SK-N-SH treated with all-trans-retinoic acid at 6 μM for 48 hours (cell line): Measurements from ENCODE around the gene CD3E.

Experiments
- ATAC-seq: fragments of 200-7000 bp; cut with Tn5 transposase; 3 replicates; pipeline ENCODE4 v1.9.1; 2020; ENCODE audit warnings: mild to moderate bottlenecking, moderate library complexity
- ARNTL ChIP-seq: fragments of 450-650 bp; formaldehyde crosslinking; IDR thresholded peaks from 2 replicates; pipeline ENCODE4 v1.5.0; 2020; ENCODE audit warnings: low read depth, mild to moderate bottlenecking, moderate library complexity, borderline replicate concordance
- BACH2 ChIP-seq: fragments of 250-450 bp; sonication (Bioruptor Pico); IDR thresholded peaks from 2 replicates; pipeline ENCODE4 v1.9.0; 2021; ENCODE audit warnings: mild to moderate bottlenecking, borderline replicate concordance
- CREB5 ChIP-seq: fragments of 250-450 bp; sonication (Bioruptor Pico); IDR thresholded peaks from 2 replicates; pipeline ENCODE4 v1.5.1; 2020; ENCODE audit warnings: low read depth, mild to moderate bottlenecking, moderate library complexity
- CSDC2 ChIP-seq: fragments of 250-450 bp; sonication (Bioruptor Pico); IDR thresholded peaks from 2 replicates; pipeline ENCODE4 v1.5.0; 2020; ENCODE audit warnings: mild to moderate bottlenecking, moderate library complexity
- GLIS3 ChIP-seq: fragments of 250-450 bp; sonication (Bioruptor Pico); IDR thresholded peaks from 2 replicates; pipeline ENCODE4 v1.5.0; 2020; ENCODE audit warnings: mild to moderate bottlenecking, moderate library complexity
- ISL1 ChIP-seq: fragments of 250-450 bp; sonication (Bioruptor Pico); IDR thresholded peaks from 2 replicates; pipeline ENCODE4 v2.1.2; 2022; ENCODE audit warnings: mild to moderate bottlenecking, moderate library complexity
- OSR1 ChIP-seq: fragments of 250-450 bp; sonication (Bioruptor Pico); IDR thresholded peaks from 2 replicates; pipeline ENCODE4 v1.8.0; 2022; ENCODE audit warnings: moderate library complexity, mild to moderate bottlenecking, inconsistent platforms
- PPARA ChIP-seq: fragments of 250-450 bp; sonication (Bioruptor Pico); IDR thresholded peaks from 2 replicates; pipeline ENCODE4 v1.5.0; 2020; ENCODE audit warnings: mild to moderate bottlenecking, borderline replicate concordance
- SNAI2 ChIP-seq: fragments of 250-450 bp; sonication (Bioruptor Pico); IDR thresholded peaks from 2 replicates; pipeline ENCODE4 v1.5.0; 2020; ENCODE audit warnings: mild to moderate bottlenecking, moderate library complexity
- TCF4 ChIP-seq: fragments of 250-450 bp; sonication (Bioruptor Pico); IDR thresholded peaks from 2 replicates; pipeline ENCODE4 v1.8.0; 2021; ENCODE audit warnings: mild to moderate bottlenecking, moderate library complexity, borderline replicate concordance
- TOX ChIP-seq: fragments of 250-450 bp; sonication (Bioruptor Pico); IDR thresholded peaks from 2 replicates; pipeline ENCODE4 v1.8.0; 2021; ENCODE audit warnings: mild to moderate bottlenecking, moderate library complexity, borderline replicate concordance
- ZC3H10 ChIP-seq: fragments of 250-450 bp; sonication (Bioruptor Pico); IDR thresholded peaks from 2 replicates; pipeline ENCODE4 v1.5.1; 2021; ENCODE audit warnings: mild to moderate bottlenecking, moderate library complexity
- ZFP3 ChIP-seq: fragments of 250-450 bp; sonication (Bioruptor Pico); IDR thresholded peaks from 2 replicates; pipeline ENCODE4 v1.5.0; 2020; ENCODE audit warnings: mild to moderate bottlenecking, moderate library complexity
- ZFP30 ChIP-seq: fragments of 450-650 bp; formaldehyde crosslinking; IDR thresholded peaks from 2 replicates; pipeline ENCODE4 v1.5.0; 2022; ENCODE audit warnings: mild to moderate bottlenecking, moderate library complexity
- ZNF565 ChIP-seq: fragments of 450-650 bp; formaldehyde crosslinking; conservative IDR thresholded peaks from 2 replicates; pipeline ENCODE4 v1.5.0; 2020; ENCODE audit warnings: low read depth, mild to moderate bottlenecking, moderate library complexity
- ZNF70 ChIP-seq: fragments of 450-650 bp; formaldehyde crosslinking; IDR thresholded peaks from 2 replicates; pipeline ENCODE4 v1.5.0; 2020; ENCODE audit warnings: mild to moderate bottlenecking, moderate library complexity
- TF ChIP-seq, protein P1 (sequence below): fragments of 250-450 bp; sonication (Bioruptor Pico); IDR thresholded peaks from 2 replicates; pipeline ENCODE4 v1.8.0; 2021; ENCODE audit warnings: low read depth, mild to moderate bottlenecking, moderate library complexity, borderline replicate concordance
- TF ChIP-seq, protein P2 (sequence below): fragments of 250-450 bp; sonication (Bioruptor Pico); IDR thresholded peaks from 2 replicates; pipeline ENCODE4 v1.5.0; 2020; ENCODE audit warnings: mild to moderate bottlenecking, moderate library complexity
- TF ChIP-seq, protein P3 (sequence below): fragments of 250-450 bp; sonication (Bioruptor Pico); IDR thresholded peaks from 2 replicates; pipeline ENCODE4 v1.8.0; 2020; ENCODE audit warnings: mild to moderate bottlenecking, moderate library complexity, borderline replicate concordance
- TF ChIP-seq, protein P4 (sequence below): fragments of 250-450 bp; sonication (Bioruptor Pico); IDR thresholded peaks from 2 replicates; pipeline ENCODE4 v1.5.1; 2021; ENCODE audit warnings: mild to moderate bottlenecking, moderate library complexity

The CD3E gene

DNA sequence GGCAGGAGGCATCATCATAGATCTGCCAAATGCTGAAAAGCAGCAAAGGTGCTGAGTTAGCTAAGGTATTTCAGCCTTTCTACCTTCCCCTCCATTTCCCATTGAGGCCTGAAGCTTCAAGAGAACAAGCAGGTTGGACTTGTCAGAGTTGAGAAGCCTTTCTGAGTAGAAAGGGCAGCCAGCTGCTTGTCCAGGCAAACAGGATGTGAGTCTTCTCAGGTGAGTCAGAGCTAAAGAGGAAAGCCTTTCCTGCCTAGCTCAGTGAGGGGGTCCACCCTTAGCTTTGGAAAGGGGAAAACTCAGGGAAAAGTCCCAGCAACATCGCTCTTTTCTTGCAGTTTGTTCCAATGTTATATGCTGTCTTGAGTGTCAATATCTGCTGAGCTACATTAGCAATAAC lies 27.2 kb upstream of the CD3E start:
- TF ChIP-seq TOX (CRISPR knock-in tag) = no peak
- TF ChIP-seq CREB5 = no peak
- no peak for TF ChIP-seq ZNF565 (CRISPR knock-in tag)
- TF ChIP-seq PPARA (CRISPR knock-in tag) = no peak
- no peak for TF ChIP-seq OSR1
- no peak for TF ChIP-seq ZFP3 (CRISPR knock-in tag)
- no peak for TF ChIP-seq GLIS3 (CRISPR knock-in tag)
- TF ChIP-seq, protein P1, sequence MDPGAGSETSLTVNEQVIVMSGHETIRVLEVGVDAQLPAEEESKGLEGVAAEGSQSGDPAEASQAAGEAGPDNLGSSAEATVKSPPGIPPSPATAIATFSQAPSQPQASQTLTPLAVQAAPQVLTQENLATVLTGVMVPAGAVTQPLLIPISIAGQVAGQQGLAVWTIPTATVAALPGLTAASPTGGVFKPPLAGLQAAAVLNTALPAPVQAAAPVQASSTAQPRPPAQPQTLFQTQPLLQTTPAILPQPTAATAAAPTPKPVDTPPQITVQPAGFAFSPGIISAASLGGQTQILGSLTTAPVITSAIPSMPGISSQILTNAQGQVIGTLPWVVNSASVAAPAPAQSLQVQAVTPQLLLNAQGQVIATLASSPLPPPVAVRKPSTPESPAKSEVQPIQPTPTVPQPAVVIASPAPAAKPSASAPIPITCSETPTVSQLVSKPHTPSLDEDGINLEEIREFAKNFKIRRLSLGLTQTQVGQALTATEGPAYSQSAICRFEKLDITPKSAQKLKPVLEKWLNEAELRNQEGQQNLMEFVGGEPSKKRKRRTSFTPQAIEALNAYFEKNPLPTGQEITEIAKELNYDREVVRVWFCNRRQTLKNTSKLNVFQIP (CRISPR knock-in tag) = no peak
- TF ChIP-seq TCF4 = no peak
- no peak for TF ChIP-seq ZFP30
- no peak for TF ChIP-seq ZC3H10
- TF ChIP-seq ISL1 = no peak
- no peak for TF ChIP-seq ZNF70 (CRISPR knock-in tag)
- TF ChIP-seq, protein P2, sequence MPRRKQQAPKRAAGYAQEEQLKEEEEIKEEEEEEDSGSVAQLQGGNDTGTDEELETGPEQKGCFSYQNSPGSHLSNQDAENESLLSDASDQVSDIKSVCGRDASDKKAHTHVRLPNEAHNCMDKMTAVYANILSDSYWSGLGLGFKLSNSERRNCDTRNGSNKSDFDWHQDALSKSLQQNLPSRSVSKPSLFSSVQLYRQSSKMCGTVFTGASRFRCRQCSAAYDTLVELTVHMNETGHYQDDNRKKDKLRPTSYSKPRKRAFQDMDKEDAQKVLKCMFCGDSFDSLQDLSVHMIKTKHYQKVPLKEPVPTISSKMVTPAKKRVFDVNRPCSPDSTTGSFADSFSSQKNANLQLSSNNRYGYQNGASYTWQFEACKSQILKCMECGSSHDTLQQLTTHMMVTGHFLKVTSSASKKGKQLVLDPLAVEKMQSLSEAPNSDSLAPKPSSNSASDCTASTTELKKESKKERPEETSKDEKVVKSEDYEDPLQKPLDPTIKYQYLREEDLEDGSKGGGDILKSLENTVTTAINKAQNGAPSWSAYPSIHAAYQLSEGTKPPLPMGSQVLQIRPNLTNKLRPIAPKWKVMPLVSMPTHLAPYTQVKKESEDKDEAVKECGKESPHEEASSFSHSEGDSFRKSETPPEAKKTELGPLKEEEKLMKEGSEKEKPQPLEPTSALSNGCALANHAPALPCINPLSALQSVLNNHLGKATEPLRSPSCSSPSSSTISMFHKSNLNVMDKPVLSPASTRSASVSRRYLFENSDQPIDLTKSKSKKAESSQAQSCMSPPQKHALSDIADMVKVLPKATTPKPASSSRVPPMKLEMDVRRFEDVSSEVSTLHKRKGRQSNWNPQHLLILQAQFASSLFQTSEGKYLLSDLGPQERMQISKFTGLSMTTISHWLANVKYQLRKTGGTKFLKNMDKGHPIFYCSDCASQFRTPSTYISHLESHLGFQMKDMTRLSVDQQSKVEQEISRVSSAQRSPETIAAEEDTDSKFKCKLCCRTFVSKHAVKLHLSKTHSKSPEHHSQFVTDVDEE (CRISPR knock-in tag) = no peak
- no peak for TF ChIP-seq ARNTL (CRISPR knock-in tag)
- TF ChIP-seq, all 23 proteins: peak for 0
- no peak for ATAC-seq

DNA sequence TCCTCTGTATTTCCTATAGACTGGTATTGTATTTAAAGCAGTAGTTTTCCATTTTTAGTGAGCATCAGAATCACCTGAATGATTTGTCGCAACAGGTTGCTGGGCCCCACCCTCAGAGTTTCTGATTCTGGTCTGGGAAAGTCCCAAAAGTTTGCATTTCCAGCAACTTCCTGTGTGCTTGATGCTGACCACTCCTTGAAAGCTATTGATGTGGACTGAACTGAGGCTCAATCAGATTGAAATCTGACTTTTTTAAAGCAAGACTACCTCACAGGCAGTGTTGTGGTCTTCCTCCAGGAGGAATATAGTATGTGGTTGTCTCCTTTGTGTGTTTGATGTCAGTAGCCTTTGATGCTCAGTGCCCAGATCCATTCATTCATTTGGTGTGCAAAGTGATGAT lies 23.2 kb upstream of the CD3E start:
- no peak for ATAC-seq
- TF ChIP-seq, protein P1 (CRISPR knock-in tag) = no peak
- TF ChIP-seq CREB5 (no peak), PPARA (CRISPR knock-in tag) (no peak), ZNF565 (CRISPR knock-in tag) (no peak), ZNF70 (CRISPR knock-in tag) (no peak), CSDC2 (CRISPR knock-in tag) (no peak), ISL1 (no peak), ZFP30 (no peak), ZC3H10 (no peak), TCF4 (no peak), BACH2 (CRISPR knock-in tag) (no peak), ZFP3 (CRISPR knock-in tag) (no peak), SNAI2 (no peak), OSR1 (no peak)
- TF ChIP-seq, protein P3, sequence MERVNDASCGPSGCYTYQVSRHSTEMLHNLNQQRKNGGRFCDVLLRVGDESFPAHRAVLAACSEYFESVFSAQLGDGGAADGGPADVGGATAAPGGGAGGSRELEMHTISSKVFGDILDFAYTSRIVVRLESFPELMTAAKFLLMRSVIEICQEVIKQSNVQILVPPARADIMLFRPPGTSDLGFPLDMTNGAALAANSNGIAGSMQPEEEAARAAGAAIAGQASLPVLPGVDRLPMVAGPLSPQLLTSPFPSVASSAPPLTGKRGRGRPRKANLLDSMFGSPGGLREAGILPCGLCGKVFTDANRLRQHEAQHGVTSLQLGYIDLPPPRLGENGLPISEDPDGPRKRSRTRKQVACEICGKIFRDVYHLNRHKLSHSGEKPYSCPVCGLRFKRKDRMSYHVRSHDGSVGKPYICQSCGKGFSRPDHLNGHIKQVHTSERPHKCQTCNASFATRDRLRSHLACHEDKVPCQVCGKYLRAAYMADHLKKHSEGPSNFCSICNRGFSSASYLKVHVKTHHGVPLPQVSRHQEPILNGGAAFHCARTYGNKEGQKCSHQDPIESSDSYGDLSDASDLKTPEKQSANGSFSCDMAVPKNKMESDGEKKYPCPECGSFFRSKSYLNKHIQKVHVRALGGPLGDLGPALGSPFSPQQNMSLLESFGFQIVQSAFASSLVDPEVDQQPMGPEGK = no peak
- TF ChIP-seq, protein P4, sequence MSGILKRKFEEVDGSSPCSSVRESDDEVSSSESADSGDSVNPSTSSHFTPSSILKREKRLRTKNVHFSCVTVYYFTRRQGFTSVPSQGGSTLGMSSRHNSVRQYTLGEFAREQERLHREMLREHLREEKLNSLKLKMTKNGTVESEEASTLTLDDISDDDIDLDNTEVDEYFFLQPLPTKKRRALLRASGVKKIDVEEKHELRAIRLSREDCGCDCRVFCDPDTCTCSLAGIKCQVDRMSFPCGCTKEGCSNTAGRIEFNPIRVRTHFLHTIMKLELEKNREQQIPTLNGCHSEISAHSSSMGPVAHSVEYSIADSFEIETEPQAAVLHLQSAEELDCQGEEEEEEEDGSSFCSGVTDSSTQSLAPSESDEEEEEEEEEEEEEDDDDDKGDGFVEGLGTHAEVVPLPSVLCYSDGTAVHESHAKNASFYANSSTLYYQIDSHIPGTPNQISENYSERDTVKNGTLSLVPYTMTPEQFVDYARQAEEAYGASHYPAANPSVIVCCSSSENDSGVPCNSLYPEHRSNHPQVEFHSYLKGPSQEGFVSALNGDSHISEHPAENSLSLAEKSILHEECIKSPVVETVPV (CRISPR knock-in tag) = no peak
